ENCODE results near the gene TOGARAM1. TPM values are rescaled to one million over a fixed set of nuclear protein-coding genes. Genes with fewer than 3 reads are reported as not detected.

The TOGARAM1 gene
- total and polyA plus RNA-seq, 9 of the 15 experiments (the other 6 are each of a cell fraction or from before 2014, with no cell fraction given) = 1.3 to 6.4 (median 3.7) TPM

DNA sequence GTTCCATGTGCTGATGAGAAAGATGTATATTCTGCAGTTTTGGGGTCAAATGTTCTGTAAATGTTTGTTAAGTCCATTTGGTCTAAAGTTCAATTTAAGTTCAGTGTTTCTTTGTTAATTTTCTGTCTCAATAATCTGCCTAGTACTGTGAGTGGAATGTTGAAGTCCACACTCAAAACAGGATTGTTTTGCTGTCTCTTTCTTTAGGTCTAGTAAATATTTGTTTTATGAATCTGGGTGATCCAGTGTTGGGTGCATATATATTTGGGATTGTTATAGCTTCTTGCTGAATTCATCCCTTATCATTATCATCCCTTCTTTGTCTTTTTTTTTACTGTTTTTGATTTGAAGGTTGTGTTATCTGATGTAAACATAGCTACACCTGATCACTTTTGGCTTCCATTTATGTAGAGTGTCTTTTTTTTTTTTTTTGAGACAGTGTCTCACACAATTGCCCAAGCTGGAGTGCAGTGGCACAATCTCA lies 95.9 kb downstream of the TOGARAM1 start:
- no peak overlapping the region for H3K9ac ChIP-seq (ENCODE audit: insufficient read depth in 1 of 2, low read depth in 2 of 2, low read length in 2 of 2)
- no peaks in the 10 kb centered on the region for H3K27me3 ChIP-seq (ENCODE audit: control insufficient read depth in 2 of 2, insufficient read depth in 2 of 2, low read length in 2 of 2)
- no peaks in the 10 kb centered on the region for H3K9me3 ChIP-seq (replicated peaks; ENCODE audit: control insufficient read depth, insufficient read depth, low read depth, low read length)
- intact Hi-C loops (cut with micrococcal nuclease) (no loop called here), in situ Hi-C loops (cut with MboI) (no loop called here)
- no peak for FAIRE-seq
- BruUV-seq (replicated peaks) = no TSS peak
- H3K36me3 ChIP-seq (ENCODE audit: control insufficient read depth, insufficient read depth, low read length) = 0 out of 3 replicates have a peak, but pooled peaks cover 3% of the 10 kb centered on the region
- TF ChIP-seq GATA2 (CRISPR knock-in tag; IDR thresholded peaks at IDR 0.05) = no peak
- no peak for TF ChIP-seq ELF4 (CRISPR knock-in tag; IDR thresholded peaks at IDR 0.05)
- TF ChIP-seq HMG20A (CRISPR knock-in tag; conservative IDR thresholded peaks at IDR 0.05) = no peak
- TF ChIP-seq SMARCA4 (IDR thresholded peaks at IDR 0.05) = no peak
- TF ChIP-seq, protein P1, sequence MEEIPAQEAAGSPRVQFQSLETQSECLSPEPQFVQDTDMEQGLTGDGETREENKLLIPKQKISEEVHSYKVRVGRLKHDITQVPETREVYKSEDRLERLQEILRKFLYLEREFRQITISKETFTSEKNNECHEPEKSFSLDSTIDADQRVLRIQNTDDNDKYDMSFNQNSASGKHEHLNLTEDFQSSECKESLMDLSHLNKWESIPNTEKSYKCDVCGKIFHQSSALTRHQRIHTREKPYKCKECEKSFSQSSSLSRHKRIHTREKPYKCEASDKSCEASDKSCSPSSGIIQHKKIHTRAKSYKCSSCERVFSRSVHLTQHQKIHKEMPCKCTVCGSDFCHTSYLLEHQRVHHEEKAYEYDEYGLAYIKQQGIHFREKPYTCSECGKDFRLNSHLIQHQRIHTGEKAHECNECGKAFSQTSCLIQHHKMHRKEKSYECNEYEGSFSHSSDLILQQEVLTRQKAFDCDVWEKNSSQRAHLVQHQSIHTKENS (CRISPR knock-in tag; IDR thresholded peaks at IDR 0.05) = no peak
- H4K20me1 ChIP-seq (replicated peaks; ENCODE audit: control insufficient read depth, insufficient read depth, low read length) = no peaks in the 10 kb centered on the region
- H3K4me1 ChIP-seq (replicated peaks in 1 of 2; ENCODE audit: control insufficient read depth in 2 of 2, insufficient read depth in 2 of 2, low read length in 2 of 2) = no peaks in the 10 kb centered on the region
- no peaks in the 10 kb centered on the region for H3K9me1 ChIP-seq (ENCODE audit: control insufficient read depth, insufficient read depth, low read length)
- ChIA-PET CTCF (ENCODE audit: low intra/inter-chr PET ratio) (no interaction called here), POLR2A (no interaction called here)
- no peak for DNase-seq (ENCODE audit: extremely low read depth in 1 of 4, low spot score in 3 of 4)
- H2AFZ ChIP-seq (ENCODE audit: low read depth, low read length) = no peak overlapping the region
- no peak overlapping the region for H3K4me3 ChIP-seq
- no peak overlapping the region for H3K27ac ChIP-seq (ENCODE audit: extremely low read depth, low read depth, low read length)
- ATAC-seq = no peak
- H3K79me2 ChIP-seq (ENCODE audit: control insufficient read depth, insufficient read depth, low read length) = no peaks in the 10 kb centered on the region
- no peak overlapping the region for H3K4me2 ChIP-seq (ENCODE audit: insufficient read depth, low read length)

DNA sequence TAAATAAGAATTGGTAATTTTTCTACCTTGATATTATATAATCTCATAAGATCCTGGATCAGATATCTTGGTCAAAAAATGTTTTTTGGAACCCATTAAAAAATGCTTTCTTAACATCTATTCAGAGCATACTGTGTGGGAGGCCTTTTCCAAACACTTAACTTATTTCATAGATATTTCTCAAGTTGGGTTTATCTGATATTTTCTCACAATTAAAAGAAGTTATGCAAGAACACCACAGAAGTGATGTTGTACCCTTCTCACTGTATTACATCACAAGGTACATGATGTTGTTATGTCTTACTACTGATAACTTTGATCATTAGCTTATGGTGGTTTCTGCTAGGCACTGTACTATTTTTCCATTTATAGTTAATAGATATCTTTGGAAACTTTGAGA lies 98.6 kb downstream of the TOGARAM1 start:
- intact Hi-C loops (cut with micrococcal nuclease) (no loop called here), in situ Hi-C loops (cut with MboI) (no loop called here)
- POLR2A ChIA-PET = no interaction called here
- no peak for TF ChIP-seq PHF8 (IDR thresholded peaks at IDR 0.05; ENCODE audit: borderline replicate concordance, low read length)
- no peak for TF ChIP-seq ZFX (CRISPR knock-in tag; IDR thresholded peaks at IDR 0.05)
- no peak for TF ChIP-seq PTRF (tag; IDR thresholded peaks at IDR 0.05)
- TF ChIP-seq SREBF2 (CRISPR knock-in tag; IDR thresholded peaks at IDR 0.05) = no peak
- no peak for TF ChIP-seq NEUROD1 (IDR thresholded peaks at IDR 0.05; ENCODE audit: borderline replicate concordance, low read depth, low read length, partially characterized antibody)
- no peak for TF ChIP-seq CCNT2 (IDR thresholded peaks at IDR 0.05; ENCODE audit: borderline replicate concordance, extremely low read depth, insufficient read length, low read depth, low read length)
- TF ChIP-seq ZNF133 (CRISPR knock-in tag; IDR thresholded peaks at IDR 0.05) = no peak
- TF ChIP-seq MYC (IDR thresholded peaks at IDR 0.05; ENCODE audit: low read depth, low read length) = no peak
- no peak for TF ChIP-seq MYC (CRISPR knock-in tag; IDR thresholded peaks at IDR 0.05; ENCODE audit: borderline replicate concordance, low read depth)
- no peak for TF ChIP-seq ZC3H8 (IDR thresholded peaks at IDR 0.05)
- TF ChIP-seq ETV5 (CRISPR knock-in tag; IDR thresholded peaks at IDR 0.05; ENCODE audit: low read depth) = no peak

More for the DNA sequence above, 98.6 kb downstream of the TOGARAM1 start:
- CTCF ChIA-PET (ENCODE audit: low intra/inter-chr PET ratio) = no interaction called here
- H3K27me3 ChIP-seq (ENCODE audit: control insufficient read depth in 2 of 2, insufficient read depth in 2 of 2, low read length in 2 of 2) = no peaks in the 10 kb centered on the region
- no peaks in the 10 kb centered on the region for H3K36me3 ChIP-seq (ENCODE audit: control insufficient read depth, insufficient read depth, low read length)
- no peak overlapping the region for H3K4me3 ChIP-seq
- H3K27ac ChIP-seq (ENCODE audit: extremely low read depth, low read depth, low read length) = no peak overlapping the region
- H3K9me1 ChIP-seq (ENCODE audit: control insufficient read depth, insufficient read depth, low read length) = no peaks in the 10 kb centered on the region
- FAIRE-seq = no peak
- no peak overlapping the region for H3K9ac ChIP-seq (ENCODE audit: insufficient read depth in 1 of 2, low read depth in 2 of 2, low read length in 2 of 2)
- H4K20me1 ChIP-seq (replicated peaks; ENCODE audit: control insufficient read depth, insufficient read depth, low read length) = no peaks in the 10 kb centered on the region
- no peaks in the 10 kb centered on the region for H3K79me2 ChIP-seq (ENCODE audit: control insufficient read depth, insufficient read depth, low read length)
- no TSS peak for BruUV-seq (replicated peaks)
- H3K9me3 ChIP-seq (replicated peaks; ENCODE audit: control insufficient read depth, insufficient read depth, low read depth, low read length) = no peaks in the 10 kb centered on the region
- no peaks in the 10 kb centered on the region for H3K4me1 ChIP-seq (replicated peaks in 1 of 2; ENCODE audit: control insufficient read depth in 2 of 2, insufficient read depth in 2 of 2, low read length in 2 of 2)
- H3K4me2 ChIP-seq (ENCODE audit: insufficient read depth, low read length) = no peak overlapping the region
- H2AFZ ChIP-seq (ENCODE audit: low read depth, low read length) = no peak overlapping the region
- no peak for ATAC-seq
- DNase-seq (ENCODE audit: extremely low read depth in 1 of 4, low spot score in 3 of 4) = no peak
